Measurements from ENCODE around the gene ITPRIPL2. TPM values are rescaled to one million over a fixed set of nuclear protein-coding genes. Genes with fewer than 3 reads are reported as not detected.

Gene ITPRIPL2
- total and polyA plus RNA-seq, 2 of the 13 experiments (the other 11 are each of a cell fraction or from before 2014, with no cell fraction given) = 5.9 to 12.6 TPM

GRCh38 chr16:19167710-19168370 lies 54.1 kb downstream of the ITPRIPL2 start, which contains the start of gene SYT17 (continued):
- TF ChIP-seq SMARCE1 (IDR thresholded peaks at IDR 0.05; ENCODE audit: borderline replicate concordance) (no peak), MTA1 (CRISPR knock-in tag; IDR thresholded peaks at IDR 0.05; ENCODE audit: borderline replicate concordance) (peak; percentile 83; the same call in 1 of the 2 replicates), HOXA9 (CRISPR knock-in tag; IDR thresholded peaks at IDR 0.05; ENCODE audit: borderline replicate concordance) (no peak), HMG20B (CRISPR knock-in tag; conservative IDR thresholded peaks at IDR 0.05) (no peak), PITX1 (CRISPR knock-in tag; IDR thresholded peaks at IDR 0.05) (0 out of 2 replicates have a peak, but pooled peaks have one; percentile 39), ZBTB20 (CRISPR knock-in tag; IDR thresholded peaks at IDR 0.05; ENCODE audit: borderline replicate concordance, low read depth) (no peak), ZSCAN22 (CRISPR knock-in tag; IDR thresholded peaks at IDR 0.05) (no peak), ZNF256 (CRISPR knock-in tag; conservative IDR thresholded peaks at IDR 0.05) (no peak), ZNF83 (CRISPR knock-in tag; IDR thresholded peaks at IDR 0.05; ENCODE audit: borderline replicate concordance) (no peak), SP5 (CRISPR knock-in tag; IDR thresholded peaks at IDR 0.05; ENCODE audit: borderline replicate concordance, low read depth) (0 out of 2 replicates have a peak, but pooled peaks have one; percentile 38), ZFP82 (CRISPR knock-in tag; IDR thresholded peaks at IDR 0.05; ENCODE audit: borderline replicate concordance) (peak; percentile 77; the same call in 1 of the 2 replicates), ZNF281 (CRISPR knock-in tag; IDR thresholded peaks at IDR 0.05; ENCODE audit: borderline replicate concordance) (no peak), USF2 (IDR thresholded peaks at IDR 0.05; ENCODE audit: low read depth, low read length) (no peak), USF2 (CRISPR knock-in tag; IDR thresholded peaks at IDR 0.05; ENCODE audit: borderline replicate concordance) (no peak), HOXA5 (CRISPR knock-in tag; IDR thresholded peaks at IDR 0.05) (no peak), PRPF4 (IDR thresholded peaks at IDR 0.05; ENCODE audit: low read depth, low read length, poor library complexity, severe bottlenecking) (no peak), JUN (CRISPR knock-in tag; IDR thresholded peaks at IDR 0.05) (no peak), ZNF207 (IDR thresholded peaks at IDR 0.05; ENCODE audit: borderline replicate concordance) (no peak)
- TF ChIP-seq, protein P1, sequence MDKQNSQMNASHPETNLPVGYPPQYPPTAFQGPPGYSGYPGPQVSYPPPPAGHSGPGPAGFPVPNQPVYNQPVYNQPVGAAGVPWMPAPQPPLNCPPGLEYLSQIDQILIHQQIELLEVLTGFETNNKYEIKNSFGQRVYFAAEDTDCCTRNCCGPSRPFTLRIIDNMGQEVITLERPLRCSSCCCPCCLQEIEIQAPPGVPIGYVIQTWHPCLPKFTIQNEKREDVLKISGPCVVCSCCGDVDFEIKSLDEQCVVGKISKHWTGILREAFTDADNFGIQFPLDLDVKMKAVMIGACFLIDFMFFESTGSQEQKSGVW (CRISPR knock-in tag; IDR thresholded peaks at IDR 0.05; ENCODE audit: borderline replicate concordance) = no peak

Measured in HepG2 (cell line).